Sciatic nerve (tissue), 2 donors: ENCODE data around the gene GNAT2. TPM values are rescaled to one million over a fixed set of nuclear protein-coding genes. Genes with fewer than 3 reads are reported as not detected.

ENCODE experiments used
- ATAC-seq: fragments of 200-7000 bp; cut with Tn5 transposase; one replicate; pipeline ENCODE4 v1.9.1; 2020; ENCODE audit warnings: mild to moderate bottlenecking, moderate library complexity
- DNase-seq: peaks from one replicate; pipeline ENCODE4 v3.0.0-alpha.2; 2020; ENCODE audit warnings: low spot score
- intact Hi-C: fragments of 100-400 bp; cut with DNase I; formaldehyde crosslinking; loops from one replicate; pipeline ENCODE4 v1.14.2; 2022
- total RNA-seq: library from RNA; stranded (reverse); fragmentation: NEBNext Ultra II Directional; extraction: Animal tissue kit (Norgen Biotek cat#: 25700); gene quantifications from one replicate; pipeline ENCODE4 v1.2.1, GENCODE V29; 2021
- donor health status: DM: no; HTN: no; CAD: no.
- donor health status: DM: no; HTN: no; CAD: no.

GNAT2 gene
- total RNA-seq, 1 donor from 2014 or later: not detected

DNA sequence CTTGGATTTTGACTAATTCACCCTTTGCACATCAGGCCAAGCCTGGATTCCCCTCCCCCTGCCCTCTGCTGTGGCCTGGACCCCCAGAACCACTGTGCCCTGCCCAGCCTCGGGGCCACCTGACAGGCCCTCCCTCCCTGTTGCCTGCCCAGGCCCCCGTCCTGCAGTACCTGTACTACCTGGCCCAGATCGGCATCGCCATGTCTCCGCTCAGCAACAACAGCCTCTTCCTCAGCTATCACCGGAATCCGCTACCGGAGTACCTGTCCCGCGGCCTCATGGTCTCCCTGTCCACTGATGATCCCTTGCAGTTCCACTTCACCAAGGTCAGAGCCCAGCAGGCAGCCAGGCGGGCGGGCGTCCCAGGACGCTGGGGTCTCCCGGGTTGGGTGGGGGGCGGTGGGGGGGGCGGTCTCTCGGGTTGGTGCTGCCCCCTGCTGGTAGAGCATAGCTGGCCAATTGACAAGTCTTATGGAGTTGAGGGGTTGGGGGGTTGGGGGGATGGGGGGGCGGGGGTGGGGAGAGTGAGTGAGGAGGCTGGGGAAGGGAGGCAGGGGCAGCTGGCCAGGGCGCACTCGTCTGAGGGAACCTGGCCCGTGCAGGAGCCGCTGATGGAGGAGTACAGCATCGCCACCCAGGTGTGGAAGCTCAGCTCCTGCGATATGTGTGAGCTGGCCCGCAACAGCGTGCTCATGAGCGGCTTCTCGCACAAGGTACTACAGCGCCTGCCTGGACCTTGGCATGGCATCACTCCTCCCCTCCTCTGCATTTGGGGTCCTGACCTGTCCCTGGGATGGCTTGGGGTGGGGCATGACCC lies 10.9 kb upstream of the GNAT2 start:
- DNase-seq (no peak), ATAC-seq (no peak)
- intact Hi-C loops: loop anchor here (5.0 kb wide), 1 partner anchor 83 kb away; the partner anchor contains the start of gene GNAI3

DNA sequence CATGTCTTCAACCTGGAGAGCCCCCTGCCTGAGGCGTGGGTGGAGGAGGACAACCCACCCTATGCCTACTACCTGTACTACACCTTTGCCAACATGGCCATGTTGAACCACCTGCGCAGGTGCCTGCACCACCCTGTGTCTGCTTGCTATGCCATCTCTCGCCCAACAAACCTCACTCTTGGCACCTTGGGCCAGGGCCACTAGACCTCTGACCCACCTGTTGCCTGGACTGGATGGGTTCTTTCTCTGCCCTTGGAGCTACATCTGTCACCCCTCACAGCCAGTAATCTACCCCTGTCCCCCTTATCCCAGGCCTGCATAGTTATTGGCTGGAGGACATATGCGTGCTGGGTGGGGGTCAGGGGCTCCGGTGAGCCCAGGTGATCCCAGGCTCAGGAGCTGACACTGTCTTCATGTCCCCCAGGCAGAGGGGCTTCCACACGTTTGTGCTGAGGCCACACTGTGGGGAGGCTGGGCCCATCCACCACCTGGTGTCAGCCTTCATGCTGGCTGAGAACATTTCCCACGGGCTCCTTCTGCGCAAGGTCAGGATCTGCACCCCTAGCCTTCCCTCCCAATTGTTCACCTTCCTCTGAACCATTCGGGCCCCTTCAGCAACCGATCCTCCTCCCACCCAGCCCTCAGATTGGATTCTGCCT lies 10.1 kb upstream of the GNAT2 start:
- intact Hi-C loops: loop anchor here (5.0 kb wide), 1 partner anchor 82 kb away; the partner anchor contains the start of gene GNAI3
- DNase-seq (no peak), ATAC-seq (no peak)

DNA sequence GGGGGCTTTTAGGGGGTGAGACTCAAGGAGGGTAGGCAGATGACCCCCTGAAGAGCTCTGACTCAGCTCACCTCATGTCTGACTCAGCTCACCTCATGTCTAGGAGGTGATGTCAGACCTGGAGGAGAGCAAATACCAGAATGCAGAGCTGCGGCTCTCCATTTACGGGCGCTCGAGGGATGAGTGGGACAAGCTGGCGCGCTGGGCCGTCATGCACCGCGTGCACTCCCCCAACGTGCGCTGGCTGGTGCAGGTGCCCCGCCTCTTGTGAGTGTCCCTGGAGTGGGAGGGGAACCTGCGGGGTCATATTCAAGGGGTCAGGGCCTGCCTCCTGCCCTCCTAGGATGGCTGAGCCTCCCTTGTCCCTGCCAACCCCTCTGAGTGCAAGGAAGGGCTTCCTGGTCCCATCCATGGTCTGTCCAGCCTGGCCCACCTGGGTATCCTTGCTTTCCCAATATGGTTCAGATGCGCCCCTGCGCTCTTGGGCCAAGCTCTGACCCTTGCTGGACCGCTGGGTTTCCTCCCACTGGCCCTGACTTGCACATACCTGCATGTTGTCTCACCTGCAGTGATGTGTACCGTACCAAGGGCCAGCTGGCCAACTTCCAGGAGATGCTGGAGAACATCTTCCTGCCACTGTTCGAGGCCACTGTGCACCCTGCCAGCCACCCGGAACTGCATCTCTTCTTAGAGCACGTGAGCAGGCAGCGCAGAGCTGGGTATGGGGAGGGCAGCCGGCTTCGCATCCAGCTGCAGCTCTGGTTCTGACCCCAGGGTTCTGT lies 9.3 kb upstream of the GNAT2 start:
- ATAC-seq: no peak
- no peak for DNase-seq
- intact Hi-C loops: no loop called here

DNA sequence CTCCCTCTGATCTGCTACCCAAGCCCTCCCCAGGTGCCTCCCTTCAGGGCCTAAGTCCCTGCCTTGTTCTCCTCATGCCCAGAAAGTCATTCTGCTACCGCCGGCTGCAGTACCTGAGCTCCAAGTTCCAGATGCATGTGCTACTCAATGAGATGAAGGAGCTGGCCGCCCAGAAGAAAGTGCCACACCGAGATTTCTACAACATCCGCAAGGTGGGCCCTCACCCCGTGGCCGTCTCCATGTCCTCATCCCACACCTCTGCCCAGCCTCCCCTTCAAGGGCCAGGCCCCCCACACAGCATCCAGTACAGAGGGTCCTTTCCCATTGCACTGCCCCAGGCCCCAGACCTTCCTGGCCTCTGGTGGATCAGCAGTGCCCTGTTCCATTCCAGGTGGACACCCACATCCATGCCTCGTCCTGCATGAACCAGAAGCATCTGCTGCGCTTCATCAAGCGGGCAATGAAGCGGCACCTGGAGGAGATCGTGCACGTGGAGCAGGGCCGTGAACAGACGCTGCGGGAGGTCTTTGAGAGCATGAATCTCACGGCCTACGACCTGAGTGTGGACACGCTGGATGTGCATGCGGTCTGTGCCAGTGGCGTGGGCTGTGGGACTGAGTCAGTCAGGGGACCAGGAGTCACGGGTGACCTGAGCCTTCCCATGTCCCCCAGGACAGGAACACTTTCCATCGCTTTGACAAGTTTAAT lies 8.4 kb upstream of the GNAT2 start:
- intact Hi-C loops: no loop called here
- ATAC-seq: no peak
- DNase-seq: no peak

DNA sequence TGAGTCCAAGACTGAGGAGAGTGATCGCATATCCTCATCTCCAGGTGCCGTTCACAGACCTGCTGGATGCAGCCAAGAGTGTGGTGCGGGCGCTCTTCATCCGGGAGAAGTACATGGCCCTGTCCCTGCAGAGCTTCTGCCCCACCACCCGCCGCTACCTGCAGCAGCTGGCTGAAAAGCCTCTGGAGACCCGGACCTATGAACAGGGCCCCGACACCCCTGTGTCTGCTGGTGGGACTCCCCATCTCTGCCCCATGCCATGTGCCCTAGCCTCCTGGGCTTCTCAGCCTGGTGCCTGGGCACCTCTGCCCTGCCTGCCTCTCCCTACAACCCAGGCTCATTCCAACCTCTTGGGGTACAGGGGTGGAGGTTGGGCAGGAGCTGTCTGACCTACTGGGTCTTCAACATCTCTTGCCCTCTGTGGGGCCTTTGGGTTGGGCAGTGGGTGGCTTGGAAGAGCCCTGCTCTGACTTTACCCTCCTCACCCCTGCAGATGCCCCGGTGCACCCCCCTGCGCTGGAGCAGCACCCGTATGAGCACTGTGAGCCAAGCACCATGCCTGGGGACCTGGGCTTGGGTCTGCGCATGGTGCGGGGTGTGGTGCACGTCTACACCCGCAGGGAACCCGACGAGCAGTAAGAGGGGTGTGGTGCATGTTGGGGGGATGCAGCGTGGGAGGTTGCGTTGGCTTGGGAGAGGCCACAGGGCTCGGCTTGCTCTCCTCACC lies 7.4 kb upstream of the GNAT2 start:
- ATAC-seq (no peak), DNase-seq (no peak)
- intact Hi-C loops: no loop called here

DNA sequence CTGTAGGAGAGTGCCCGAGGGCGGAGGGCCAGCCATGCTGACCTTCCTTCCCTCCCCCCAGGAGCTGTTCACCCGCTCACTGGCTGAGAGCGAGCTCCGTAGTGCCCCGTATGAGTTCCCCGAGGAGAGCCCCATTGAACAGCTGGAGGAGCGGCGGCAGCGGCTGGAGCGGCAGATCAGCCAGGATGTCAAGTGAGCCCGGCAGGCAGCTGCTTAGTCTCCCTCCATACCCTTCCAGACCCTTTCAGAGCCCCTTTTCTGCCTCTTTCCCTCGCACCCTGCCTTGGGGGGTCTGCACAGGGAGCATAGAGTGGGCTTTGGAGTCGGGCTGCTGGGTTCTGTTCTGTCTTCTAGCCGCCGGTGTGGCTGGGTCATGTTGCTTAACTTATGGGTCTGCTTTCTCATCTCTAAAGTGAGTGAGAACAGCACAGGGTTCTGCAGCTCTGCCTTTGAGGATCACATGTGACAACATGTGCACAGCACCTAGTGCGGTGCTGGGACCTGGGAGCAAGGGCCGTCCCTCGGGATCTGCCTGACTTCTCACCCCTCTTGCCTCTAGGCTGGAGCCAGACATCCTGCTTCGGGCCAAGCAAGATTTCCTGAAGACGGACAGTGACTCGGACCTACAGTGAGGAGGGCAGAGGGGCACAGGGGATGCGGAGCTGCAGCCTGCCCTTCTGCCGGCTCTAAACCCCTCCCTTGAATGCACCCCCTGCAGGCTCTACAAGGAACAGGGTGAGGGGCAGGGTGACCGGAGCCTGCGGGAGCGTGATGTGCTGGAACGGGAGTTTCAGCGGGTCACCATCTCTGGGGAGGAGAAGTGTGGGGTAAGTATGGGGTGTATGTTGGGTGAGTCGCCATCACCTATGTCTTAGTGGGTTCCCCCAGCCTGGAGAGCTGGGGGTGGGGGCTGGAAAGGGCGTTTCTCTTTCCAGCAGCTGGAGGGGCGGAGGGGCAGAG lies 6.5 kb upstream of the GNAT2 start:
- intact Hi-C loops: no loop called here
- ATAC-seq: no peak
- no peak for DNase-seq

DNA sequence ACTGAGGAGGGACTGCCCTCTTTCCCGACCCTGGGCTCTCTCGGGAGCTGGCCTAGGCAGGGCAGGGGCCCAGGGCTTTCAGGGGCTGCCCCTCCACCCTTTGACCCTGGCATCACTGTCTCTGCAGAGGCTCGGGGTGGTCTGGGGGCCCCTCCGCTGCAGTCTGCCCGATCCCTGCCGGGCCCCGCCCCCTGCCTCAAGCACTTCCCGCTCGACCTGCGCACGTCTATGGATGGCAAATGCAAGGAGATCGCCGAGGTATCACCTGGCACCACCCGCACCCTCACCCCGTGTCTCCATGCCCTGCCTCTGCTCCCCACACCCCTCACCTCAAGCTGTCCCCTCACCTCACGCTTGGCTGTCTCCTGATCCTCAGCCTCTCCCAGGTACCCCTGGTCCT lies 5.8 kb upstream of the GNAT2 start:
- intact Hi-C loops: no loop called here
- no peak for DNase-seq
- ATAC-seq: no peak

DNA sequence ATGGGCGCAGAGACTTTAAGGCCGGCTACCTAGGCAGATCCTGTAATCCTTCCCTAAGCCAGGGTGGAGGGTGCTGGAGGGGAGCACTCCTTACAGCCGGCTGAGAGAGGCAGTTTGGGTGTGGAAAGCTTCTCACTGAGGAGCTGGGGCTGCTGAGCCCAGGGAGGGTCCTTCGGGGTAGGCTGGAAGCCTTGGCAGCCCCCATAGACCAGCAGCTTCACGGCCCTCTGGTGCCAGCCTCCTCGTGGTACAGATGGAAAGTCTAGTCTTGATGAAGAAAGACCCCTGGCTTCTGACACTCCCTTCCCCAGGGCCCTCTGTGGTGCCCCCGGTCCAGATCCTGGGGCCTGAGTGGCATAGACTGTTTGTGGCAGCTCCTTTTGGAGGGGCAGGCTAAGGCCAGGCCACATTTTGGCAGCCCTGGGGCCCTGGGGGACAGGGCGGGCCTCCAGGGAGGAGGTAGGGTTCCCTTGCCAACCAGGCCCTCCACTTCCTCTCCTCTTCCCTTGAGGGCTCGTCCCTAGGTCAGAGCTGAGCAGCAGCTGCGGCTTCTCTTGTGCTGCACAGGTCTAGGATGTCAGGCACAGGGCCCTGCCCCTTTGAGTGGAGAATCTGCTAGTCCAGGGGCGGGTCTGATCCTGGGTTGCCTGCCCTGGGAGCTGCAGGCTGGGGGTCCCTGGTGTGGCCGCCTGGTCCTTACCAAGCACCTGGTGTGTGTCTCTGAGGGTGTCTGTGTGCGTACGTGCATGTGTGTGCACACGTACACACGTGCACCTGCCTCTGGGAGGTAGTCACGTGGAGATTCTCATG lies 5.0 kb upstream of the GNAT2 start:
- no peak for ATAC-seq
- intact Hi-C loops: no loop called here
- no peak for DNase-seq

DNA sequence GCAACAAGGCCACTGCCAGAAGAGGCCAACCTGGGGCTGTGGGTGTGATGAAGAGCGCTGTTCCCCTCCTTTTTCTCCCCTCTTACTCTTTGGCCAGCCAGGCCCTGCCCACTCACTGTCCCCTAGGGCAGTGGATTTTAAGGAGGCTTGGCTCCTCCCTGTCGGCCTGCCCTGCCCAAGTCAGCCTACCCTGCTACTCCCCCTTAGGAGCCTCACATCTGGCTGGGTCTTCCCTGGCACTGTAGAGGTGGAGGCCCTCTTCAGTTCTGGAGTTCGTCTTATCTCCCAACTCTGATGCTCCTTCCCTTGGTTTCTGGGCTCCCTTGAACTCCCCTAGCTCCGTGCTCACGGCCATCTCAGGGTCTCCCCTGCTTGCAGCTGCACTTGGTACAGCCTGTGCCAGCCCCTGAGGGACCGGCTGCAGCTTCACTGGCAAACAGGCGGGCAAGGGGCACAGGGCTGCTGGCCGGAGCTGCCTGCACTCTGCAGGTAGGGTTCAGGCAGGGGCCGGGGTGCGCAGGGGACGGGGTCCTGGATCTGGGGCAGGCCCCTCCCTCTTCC lies 4.3 kb upstream of the GNAT2 start:
- intact Hi-C loops: no loop called here
- no peak for ATAC-seq
- DNase-seq: no peak

DNA sequence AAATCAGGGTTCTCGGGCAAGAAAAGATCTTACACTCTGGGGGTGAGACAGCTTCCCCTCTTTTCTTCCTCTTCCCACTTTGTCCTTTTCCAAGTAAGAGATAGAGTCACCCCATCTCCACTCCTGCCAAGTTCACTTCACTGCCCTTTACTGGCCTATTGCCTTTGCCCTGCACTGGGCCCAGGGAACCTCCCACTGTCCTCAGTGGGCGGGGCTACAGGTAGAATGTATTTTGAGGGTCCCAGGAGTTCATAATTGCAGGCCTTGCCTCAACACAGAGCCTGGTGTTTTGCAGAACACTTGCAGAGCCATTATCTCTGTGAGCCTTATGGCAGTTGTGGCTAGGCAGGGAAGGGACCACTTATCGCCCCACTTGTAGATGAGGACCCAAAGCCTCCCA lies 3.5 kb upstream of the GNAT2 start:
- no peak for DNase-seq
- ATAC-seq: no peak
- intact Hi-C loops: no loop called here

DNA sequence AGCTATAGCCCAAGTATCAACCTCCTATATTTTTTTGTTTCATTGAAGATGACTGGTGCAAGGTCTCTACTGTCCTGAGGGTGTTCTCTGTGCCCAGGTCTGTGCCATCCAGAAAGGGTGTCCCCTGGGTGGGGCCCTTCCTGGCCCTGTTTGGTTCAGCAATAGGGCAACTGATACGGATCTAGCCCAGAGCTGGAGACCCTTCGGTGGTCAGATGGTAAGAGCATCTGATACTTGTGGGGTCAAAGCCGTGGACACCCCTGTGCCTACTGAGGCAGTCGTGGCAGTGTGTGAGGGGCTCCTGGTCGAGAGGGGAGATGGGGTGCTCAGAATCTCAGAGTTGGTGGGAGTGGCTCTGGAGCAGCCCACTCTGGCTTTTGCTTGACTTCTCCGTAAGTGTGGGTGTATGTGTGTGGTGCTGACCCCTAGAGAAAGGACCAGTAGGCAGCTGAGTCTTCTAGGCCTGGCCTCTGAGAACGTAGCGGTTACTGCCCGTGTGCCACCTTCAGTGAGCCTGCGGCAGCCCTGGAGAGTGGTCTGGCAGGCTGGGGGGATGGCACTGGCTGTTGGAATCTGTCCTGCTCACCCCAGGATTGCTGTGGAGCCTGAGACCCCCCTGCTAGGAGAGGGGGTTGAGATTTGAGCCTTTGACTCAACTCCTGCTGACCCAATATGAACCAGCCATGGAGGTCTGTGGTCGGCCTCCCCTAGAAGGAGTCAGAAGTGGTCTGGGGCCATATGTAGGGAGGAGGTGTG lies 2.9 kb upstream of the GNAT2 start:
- intact Hi-C loops: no loop called here
- ATAC-seq (no peak), DNase-seq (no peak)

DNA sequence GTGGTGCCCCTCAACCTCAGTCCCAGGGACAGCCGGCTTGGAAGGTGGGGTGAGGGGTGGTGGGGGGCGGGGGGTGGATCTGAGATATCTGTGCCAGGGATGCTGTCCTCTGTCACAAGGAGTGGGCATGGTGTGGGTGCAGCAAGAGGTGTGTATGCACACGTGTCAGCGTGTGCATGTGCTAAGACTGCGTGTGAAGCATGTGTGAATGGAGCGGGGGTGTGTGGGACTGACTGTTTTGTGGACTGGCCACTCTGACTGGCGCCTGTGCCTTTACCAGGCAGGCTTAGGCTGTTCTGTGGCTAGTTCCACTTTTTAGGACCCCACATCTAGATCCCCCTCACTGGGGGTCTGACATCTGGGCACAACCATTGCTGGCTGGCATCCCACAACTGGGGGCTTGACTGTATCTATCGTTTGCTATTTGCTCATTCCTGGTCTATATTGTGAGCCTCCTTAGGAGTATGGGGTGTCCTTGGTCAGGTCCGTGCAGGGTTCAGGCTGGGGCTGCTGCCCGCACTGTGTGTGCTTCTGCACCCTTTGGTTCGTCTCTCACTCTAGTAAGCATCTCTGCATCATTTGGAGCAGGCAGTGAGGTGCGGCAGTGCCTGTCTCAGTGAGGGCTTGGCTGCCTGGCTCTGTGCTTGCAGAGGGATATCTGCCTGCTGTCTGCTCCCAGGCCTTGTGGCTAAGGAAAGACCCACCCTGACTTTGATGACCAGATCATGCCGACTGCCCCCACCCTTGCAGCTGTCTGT lies 2.1 kb upstream of the GNAT2 start:
- DNase-seq: no peak
- ATAC-seq: no peak
- intact Hi-C loops: no loop called here

DNA sequence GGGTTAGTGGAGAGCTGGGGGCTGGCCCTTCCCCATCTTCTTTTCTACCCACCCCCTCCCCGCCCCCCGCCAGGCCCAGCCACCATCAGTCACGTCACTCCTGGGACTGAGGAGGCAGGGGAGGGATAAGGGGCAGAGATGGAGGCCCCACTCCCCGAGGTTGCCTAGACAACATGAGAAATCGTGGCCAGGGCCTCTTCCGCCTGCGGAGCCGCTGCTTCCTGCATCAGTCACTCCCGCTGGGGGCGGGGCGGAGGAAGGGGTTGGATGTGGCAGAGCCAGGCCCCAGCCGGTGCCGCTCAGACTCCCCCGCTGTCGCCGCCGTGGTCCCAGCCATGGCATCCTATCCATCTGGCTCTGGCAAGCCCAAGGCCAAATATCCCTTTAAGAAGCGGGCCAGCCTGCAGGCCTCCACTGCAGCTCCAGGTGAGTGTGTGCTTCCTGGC lies 1.4 kb upstream of the GNAT2 start:
- ATAC-seq (peak; percentile 90), DNase-seq (peak; percentile 96)
- intact Hi-C loops: no loop called here

DNA sequence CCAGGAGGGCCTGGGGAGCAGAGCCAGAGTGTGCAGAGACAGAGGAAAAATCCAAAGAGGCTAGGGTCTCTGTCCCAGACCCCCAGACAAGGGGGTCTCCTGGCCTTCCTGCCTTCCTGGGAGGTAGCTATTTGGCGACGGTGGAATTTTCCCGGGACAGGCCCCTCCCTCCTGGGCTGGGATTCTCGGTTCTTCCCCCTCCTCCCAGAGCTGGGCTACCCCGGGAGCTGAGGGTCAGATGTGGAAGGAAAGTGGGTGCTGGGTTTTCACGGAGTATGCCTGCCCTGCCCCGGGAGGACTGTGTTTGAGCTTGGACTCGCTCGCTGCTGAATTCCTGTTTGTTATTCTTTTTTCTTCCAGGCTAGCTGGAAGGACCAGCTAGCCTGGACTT lies 980 bp upstream of the GNAT2 start:
- ATAC-seq (peak; percentile 52), DNase-seq (no peak)
- intact Hi-C loops: no loop called here
